Loucy (cell line): ENCODE results near the gene LBH.

ENCODE experiments used
- EZH2phosphoT487 ChIP-seq: fragments of 200-600 bp; IDR thresholded peaks from 2 replicates; pipeline ENCODE4 v1.6.1; 2018; ENCODE audit warnings: antibody characterized with exemption, mild to moderate bottlenecking, moderate library complexity, borderline replicate concordance
- TF ChIP-seq, protein P1 (sequence below): fragments of 200-600 bp; sonication (generic); conservative IDR thresholded peaks from 2 replicates; pipeline ENCODE4 v1.5.1; 2014; ENCODE audit warnings: mild to moderate bottlenecking, antibody characterized with exemption, low read length

DNA sequence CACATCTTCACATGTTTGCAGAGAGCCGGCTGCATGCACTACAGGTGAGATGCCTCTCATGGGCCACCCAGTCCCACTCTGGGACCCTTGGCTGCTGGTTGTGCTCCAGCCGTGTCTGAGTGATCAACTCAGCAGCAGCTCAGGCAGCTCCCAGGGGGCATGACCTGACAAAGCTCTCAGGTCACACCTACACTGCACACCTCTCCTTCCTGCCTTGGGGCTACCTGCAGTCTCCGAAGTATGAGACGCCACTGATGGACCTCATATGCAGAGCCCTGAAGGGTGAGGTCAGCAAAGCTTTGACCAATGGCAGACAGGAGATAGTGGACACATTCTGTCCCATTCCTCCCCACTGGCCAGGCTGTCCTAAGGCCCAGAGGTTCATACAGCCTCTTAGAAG, 51.4 kb downstream of the LBH start:
- TF ChIP-seq EZH2phosphoT487, result no peak
- TF ChIP-seq, protein P1, sequence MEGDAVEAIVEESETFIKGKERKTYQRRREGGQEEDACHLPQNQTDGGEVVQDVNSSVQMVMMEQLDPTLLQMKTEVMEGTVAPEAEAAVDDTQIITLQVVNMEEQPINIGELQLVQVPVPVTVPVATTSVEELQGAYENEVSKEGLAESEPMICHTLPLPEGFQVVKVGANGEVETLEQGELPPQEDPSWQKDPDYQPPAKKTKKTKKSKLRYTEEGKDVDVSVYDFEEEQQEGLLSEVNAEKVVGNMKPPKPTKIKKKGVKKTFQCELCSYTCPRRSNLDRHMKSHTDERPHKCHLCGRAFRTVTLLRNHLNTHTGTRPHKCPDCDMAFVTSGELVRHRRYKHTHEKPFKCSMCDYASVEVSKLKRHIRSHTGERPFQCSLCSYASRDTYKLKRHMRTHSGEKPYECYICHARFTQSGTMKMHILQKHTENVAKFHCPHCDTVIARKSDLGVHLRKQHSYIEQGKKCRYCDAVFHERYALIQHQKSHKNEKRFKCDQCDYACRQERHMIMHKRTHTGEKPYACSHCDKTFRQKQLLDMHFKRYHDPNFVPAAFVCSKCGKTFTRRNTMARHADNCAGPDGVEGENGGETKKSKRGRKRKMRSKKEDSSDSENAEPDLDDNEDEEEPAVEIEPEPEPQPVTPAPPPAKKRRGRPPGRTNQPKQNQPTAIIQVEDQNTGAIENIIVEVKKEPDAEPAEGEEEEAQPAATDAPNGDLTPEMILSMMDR, result no peak
